ENCODE data around the gene TCP11L1.
"Not testable (repeated sequence)": the region's sequence is repeated elsewhere in the genome, so short reads cannot be mapped to it uniquely, and the experiment has no call there.

TCP11L1 gene

DNA sequence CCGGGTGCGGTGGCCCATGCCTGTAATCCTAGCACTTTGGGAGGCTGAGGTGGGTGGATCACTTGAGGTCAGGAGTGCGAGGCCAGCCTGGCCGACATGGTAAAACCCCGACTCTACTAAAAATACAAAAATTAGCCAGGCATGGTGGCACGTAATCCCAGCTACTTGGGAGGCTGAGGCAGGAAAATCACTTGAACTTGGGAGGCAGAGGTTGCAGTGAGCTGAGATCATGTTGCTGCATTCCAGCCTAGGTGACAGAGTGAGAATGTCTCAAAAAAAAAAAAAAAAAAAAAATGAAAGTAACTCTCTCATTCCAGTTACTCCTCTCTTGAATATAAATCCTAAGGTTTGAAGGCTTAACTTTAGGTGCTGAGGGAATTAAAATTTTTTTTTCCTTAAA lies 10.2 kb upstream of the TCP11L1 start:
- not testable (repeated sequence) for FAIRE-seq

GRCh38 chr11:33033493-33033892 lies 5.9 kb upstream of the TCP11L1 start:
- FAIRE-seq (no peak), DNase-seq (ENCODE audit: low spot score) (no peak)

More for the DNA sequence above, 10.2 kb upstream of the TCP11L1 start:
- DNase-seq (ENCODE audit: low spot score), result not testable (repeated sequence)

DNA sequence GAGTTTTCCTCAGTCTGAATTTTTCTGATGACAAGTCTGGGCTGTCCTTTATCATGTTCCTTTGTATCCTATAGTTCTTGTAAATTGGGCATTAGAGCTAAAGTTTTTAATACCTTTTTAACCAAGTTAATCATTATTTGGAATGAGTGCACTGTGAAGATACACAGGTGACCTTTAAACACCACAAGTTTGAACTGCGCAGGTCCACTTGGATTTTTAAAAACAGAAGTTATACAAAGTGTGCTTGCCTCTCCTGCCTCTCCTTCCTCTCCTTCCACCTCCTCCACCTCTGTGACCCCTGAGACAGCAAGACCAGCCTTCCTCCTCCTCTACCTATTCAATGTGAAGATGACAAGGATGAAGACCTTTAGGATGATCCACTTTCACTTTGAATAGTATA lies 4.4 kb upstream of the TCP11L1 start:
- no peak for DNase-seq (ENCODE audit: low spot score)
- no peak for FAIRE-seq

DNA sequence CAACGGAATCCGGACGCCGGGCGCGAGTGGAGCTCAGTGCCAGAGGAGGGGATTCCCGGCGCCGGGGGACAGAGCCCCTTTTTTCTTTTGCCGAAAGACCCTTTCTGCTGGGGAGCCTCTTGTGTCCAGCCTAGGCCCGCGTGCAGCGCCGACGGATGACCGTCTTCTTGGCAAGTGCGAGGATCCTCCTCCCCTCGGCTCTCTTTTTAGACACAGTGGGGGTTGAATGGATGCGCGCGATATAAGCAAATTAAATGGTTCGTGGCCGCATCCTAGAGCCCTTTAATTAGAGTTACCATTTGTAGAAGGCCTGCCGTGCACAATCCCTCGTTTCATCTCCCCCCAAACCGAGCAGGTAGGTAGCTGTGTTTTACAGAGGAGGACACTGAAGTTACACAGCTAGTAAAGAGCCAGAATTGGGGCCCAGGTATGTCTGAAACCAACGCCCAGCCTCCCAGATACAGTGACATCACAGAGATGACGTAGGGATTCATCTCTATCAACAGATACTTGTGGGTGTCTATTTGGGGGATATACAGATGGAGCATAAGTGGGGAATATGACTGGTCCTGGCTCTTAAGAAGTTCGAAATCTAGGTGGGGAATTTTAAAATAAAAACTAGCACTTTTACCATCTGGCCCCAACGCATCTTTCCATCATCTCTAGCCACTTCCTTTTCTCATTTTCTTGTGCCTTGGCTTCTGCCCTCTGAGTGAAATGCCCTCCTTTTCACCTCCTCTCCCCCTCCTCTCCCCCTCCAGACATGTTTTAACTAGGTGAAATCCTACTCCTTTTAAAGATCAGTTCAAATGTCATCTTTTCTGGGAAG lies 875 bp downstream of the TCP11L1 start:
- DNase-seq (ENCODE audit: low spot score), result no peak
- no peak for FAIRE-seq

- FAIRE-seq (no peak), DNase-seq (ENCODE audit: low spot score) (no peak)
These were observed 1.6 kb downstream of the TCP11L1 start for GRCh38 chr11:33040862-33041453.

DNA sequence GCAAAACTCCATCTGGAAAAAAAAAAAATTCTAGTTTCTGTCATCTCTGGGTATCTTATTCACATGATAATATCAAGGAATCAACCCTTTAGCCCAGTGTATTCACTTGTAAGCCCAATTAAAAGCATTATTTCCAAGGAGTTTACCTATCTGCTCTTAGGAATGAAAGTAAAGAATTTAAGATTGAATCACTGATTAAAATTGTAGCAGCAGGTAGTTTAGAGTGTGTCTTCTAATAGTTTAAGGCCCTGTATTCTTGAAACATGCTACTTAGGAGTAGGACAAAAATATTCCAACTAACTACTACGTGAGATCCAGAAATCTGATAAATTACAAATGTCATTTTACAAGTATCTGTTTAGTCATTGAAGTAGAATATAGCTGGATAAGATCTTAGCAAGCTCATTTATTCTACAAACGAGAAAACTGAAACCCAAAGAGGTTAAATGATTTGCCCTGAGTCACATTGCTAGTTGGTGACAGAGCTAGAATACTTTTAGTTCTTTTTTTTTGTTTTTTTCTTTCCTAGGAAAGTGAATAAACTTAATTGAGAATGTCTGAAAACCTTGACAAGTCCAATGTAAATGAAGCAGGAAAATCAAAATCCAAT lies 4.0 kb downstream of the TCP11L1 start:
- DNase-seq (ENCODE audit: low spot score) (no peak), FAIRE-seq (no peak)

DNA sequence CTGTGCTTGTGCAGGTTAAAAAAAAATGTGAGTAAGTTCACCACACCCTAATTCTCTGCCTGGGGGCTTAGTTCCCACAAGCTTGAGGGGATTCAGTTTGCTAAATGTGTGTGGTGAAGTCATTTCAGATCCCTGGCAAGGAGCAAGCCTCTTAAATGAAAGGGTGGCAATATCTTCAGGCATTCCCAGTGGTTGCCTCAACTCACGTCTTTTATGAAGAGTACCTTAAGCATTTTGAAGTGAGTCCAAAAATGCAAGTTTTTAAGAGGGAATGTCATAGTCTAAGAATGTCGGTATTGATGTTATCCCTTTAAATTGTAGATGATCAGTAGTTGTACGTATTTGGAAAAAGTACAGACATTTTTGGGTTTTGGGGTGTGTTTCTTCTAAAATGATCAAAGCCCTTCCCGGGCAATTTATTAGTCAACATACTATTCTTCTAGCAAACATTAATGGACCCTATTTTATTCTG lies 4.9 kb downstream of the TCP11L1 start:
- DNase-seq (ENCODE audit: low spot score) (no peak), FAIRE-seq (no peak)

DNA sequence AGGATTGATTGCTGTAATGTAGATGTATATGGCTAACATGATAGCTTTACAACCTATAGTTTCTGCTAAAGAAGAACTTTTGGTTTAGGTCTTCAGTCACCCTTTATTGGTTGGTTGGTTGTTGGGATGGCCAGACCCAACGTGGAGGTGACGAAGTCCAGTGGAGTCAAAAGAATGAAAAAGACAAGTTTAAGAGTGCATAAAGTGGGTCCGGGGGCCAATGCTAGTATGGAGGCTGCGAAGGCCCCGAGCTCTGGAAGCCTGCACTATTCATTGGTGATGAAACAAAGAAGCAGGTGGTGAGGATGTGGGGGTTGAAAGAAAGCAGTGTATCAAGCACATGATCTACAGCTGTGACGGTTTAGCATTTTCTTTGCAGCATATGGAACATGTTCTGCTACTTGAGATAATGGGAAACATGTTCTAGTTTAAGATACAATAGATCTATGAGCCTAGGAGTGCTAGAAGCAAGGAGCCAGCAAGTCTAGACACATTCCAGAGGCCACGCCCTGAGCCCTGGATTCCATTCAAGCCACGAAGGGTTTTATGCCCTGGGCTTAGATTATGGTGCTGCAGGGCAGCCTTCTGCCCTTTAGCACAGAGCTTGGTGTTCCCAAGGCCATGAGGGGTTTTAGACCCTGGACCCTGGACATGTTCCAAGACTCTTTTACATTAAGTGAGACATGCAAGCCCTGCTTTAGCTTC lies 6.3 kb downstream of the TCP11L1 start:
- no peak for FAIRE-seq
- DNase-seq (ENCODE audit: low spot score), result no peak

- DNase-seq (ENCODE audit: low spot score); FAIRE-seq: not testable (repeated sequence)
These were observed 9.3 kb downstream of the TCP11L1 start for GRCh38 chr11:33048701-33049100.

DNA sequence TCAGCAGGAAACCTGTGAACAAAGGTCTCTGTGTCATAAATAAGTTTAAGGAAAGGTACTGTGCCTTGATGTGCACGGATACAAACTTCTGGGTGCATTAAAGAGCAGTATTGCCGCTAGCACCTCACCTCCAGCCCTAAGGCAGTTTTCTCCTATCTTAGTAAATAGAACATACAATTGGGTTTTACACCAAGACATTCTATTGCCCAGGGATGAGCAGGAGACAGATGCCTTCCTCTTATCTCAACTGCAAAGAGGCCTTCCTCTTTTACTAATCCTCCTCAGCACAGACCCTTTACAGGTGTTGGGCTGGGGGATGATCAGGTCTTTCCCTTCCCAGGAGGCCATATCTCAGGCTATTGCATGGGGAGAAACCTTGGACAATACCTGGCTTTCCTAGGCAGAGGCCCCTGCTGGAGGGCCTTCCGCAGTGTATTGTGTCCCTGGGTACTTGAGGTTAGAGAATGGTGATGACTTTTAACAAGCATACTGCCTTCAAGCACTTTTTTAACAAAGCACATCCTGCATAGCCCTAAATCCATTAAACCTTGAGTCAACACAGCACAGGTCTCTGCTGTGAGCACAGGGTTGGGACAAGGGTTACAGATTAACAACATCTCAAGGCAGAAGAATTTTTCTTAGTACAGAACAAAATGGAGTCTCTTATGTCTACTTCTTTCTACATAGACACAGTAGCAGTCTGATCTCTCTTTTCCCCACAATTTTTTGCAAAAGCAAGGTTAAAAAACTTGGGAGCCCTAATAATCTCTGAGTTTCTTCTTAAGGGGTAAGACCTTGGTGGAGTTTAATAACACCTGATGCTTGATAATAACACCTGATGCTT lies 10.4 kb downstream of the TCP11L1 start:
- FAIRE-seq; DNase-seq (ENCODE audit: low spot score): not testable (repeated sequence)

GRCh38 chr11:33052231-33052630 lies 12.9 kb downstream of the TCP11L1 start:
- no peak for DNase-seq (ENCODE audit: low spot score)
- no peak for FAIRE-seq

GRCh38 chr11:33055375-33055774 lies 16.0 kb downstream of the TCP11L1 start:
- FAIRE-seq (no peak), DNase-seq (ENCODE audit: low spot score) (no peak)

- DNase-seq (ENCODE audit: low spot score) (no peak), FAIRE-seq (no peak)
These were observed 17.9 kb downstream of the TCP11L1 start for GRCh38 chr11:33057284-33057683.

DNA sequence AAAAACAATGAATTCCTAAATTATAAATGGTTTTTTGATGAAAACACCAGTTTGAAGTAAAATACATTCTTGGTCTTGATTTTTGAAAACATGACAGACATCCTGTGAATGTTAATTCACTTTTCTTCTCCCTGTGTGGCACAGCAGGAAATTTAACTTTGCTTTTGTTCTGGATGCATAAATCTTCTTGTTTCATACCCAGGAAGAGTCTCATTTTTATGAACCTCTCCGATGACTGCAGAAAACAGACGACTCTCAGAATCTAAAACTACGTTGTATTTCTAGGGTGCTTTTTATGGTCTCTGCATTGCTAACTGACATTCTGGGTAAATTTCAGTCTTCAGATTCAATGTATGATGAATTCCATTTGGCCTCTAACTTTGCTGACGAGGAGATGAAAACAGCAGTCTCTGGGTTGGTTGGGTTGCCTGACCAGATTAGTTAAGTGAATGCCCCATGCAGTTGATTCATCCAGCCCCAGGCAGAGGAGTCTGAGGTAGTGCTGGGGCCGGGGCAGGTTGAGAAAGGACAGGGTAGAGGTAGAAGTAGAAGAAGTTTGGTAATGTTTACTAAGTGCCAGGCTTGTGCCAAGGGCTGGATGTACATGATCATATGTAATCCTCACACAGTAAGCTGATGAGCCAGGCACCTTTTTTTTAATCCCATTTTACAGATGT lies 20.1 kb downstream of the TCP11L1 start:
- no peak for DNase-seq (ENCODE audit: low spot score)
- FAIRE-seq, result no peak

GRCh38 chr11:33060271-33060670 lies 20.9 kb downstream of the TCP11L1 start:
- no peak for FAIRE-seq

GRCh38 chr11:33062137-33062536 lies 22.8 kb downstream of the TCP11L1 start:
- no peak for DNase-seq (ENCODE audit: low spot score)
- FAIRE-seq, result no peak

More at GRCh38 chr11:33060271-33060670, 20.9 kb downstream of the TCP11L1 start:
- DNase-seq (ENCODE audit: low spot score), result no peak

DNA sequence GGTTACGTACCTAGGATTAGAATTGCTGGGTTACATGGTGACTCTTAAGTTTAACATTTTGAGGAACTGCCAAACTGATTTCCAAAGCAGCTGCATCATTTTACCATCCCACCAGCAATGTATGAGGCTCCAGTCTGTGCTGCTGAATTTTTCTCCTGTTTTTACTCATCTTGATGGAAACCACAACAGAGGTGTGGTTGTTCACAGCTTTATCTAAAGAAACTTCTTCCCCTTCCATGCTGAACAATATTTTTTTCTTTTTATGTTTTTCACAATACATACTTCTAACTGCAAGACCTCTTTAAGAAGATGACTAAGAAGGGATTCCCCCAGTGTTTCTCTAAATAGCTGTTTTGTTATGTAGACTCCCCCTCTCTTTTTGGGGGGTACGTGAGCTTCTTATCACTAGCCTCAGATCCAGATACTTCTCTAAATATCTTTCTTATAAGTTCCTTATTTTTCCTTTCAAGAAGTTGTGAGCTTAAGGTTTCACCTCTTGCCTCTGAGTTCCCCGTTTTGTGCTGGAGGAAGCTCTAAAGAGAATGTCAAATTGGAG lies 24.0 kb downstream of the TCP11L1 start:
- no peak for DNase-seq (ENCODE audit: low spot score)
- FAIRE-seq, result no peak

- DNase-seq (ENCODE audit: low spot score), result no peak
- FAIRE-seq, result no peak
These were observed 24.9 kb downstream of the TCP11L1 start for GRCh38 chr11:33064033-33064825.

DNA sequence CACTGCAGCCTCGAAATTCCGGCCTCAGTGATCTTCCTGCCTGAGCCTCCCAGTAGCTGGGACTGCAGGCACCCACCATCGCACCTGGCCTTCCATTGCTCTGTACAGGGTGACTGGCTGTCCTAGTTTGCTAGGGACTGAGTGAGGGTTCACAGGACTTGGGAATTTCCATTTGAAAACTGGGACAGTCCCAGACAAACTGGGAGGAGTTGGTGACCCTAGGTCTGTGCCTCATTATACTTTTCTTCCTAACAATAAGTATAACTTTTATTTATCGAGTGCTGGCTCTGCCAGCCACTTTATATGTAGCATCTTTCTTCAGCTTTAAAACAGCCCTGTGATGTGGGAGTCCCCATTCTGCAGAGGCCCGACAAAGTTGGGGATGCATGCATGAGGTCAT lies 25.5 kb downstream of the TCP11L1 start:
- DNase-seq (ENCODE audit: low spot score) (no peak), FAIRE-seq (no peak)

Measured in RCC 7860 (cell line).